ENCODE measurements around the gene PCCB. TPM values are rescaled to one million over a fixed set of nuclear protein-coding genes. Genes with fewer than 3 reads are reported as not detected.
"Not testable (repeated sequence)": the region's sequence is repeated elsewhere in the genome, so short reads cannot be mapped to it uniquely, and the experiment has no call there.

Gene PCCB
- total and polyA plus RNA-seq, 9 donors = 23.5 to 33.5 (median 29.8) TPM

GRCh38 chr3:136258199-136258598 lies 8.1 kb downstream of the PCCB start:
- WGBS (ENCODE audit: insufficient coverage) = 94% methylated on average over 2 of the region's 2 CpGs
- H3K27me3 ChIP-seq (ENCODE audit: control insufficient read depth, insufficient read depth, low read length) = no peaks in the 10 kb centered on the region
- H3K9me3 ChIP-seq (replicated peaks; ENCODE audit: control insufficient read depth, low read depth, low read length) = no peaks in the 10 kb centered on the region
- H3K27ac ChIP-seq (ENCODE audit: low read length) = no peak overlapping the region
- H3K4me3 ChIP-seq (ENCODE audit: low read length) = no peak overlapping the region
- H3K4me1 ChIP-seq (ENCODE audit: control insufficient read depth, insufficient read depth, low read length) = no peaks in the 10 kb centered on the region
- no peak for DNase-seq
- peaks cover 45% of the 10 kb centered on the region for H3K36me3 ChIP-seq (ENCODE audit: control insufficient read depth, insufficient read depth, low read length)

DNA sequence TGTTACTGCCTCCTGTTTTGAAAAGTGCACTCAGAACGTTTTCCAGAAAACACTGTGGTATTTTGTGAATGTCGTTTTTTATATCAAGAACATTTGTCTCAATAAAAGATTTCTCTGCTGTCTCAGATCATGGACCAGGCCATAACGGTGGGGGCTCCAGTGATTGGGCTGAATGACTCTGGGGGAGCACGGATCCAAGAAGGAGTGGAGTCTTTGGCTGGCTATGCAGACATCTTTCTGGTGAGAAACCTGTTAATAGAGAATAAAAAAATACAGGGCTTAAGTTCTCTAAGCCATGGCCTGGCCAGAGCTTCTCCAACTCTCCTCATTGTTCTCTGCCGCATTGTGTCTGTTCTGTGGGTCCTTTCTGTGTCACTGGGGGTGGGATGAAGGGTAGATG lies 11.7 kb downstream of the PCCB start:
- H3K27me3 ChIP-seq (ENCODE audit: control insufficient read depth, insufficient read depth, low read length) = no peaks in the 10 kb centered on the region
- no peaks in the 10 kb centered on the region for H3K9me3 ChIP-seq (replicated peaks; ENCODE audit: control insufficient read depth, low read depth, low read length)
- DNase-seq = no peak
- no peaks in the 10 kb centered on the region for H3K4me1 ChIP-seq (ENCODE audit: control insufficient read depth, insufficient read depth, low read length)
- H3K4me3 ChIP-seq (ENCODE audit: low read length) = no peak overlapping the region
- H3K27ac ChIP-seq (ENCODE audit: low read length) = no peak overlapping the region
- peaks cover 33% of the 10 kb centered on the region for H3K36me3 ChIP-seq (ENCODE audit: control insufficient read depth, insufficient read depth, low read length)
- 65% methylated on average over 2 of the region's 5 CpGs for WGBS (ENCODE audit: insufficient coverage)

DNA sequence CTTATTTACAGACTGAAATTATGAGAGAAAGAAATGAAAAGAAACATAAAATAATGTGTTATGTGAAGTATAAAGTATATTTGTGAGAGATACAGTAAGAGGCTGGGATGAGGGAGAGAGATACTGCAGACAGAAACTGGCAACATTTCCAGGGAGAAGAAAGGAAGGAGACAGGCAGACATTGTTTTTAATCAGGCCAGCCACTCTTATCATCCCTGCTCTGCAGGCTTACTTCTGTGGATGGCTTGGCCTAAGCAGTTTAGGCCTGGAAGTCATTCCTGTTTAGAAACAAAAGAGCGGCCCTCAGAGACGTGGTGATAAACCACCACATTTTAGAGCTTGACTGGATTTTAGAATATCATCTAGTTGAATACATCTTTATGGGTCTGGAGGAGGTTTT lies 12.4 kb downstream of the PCCB start:
- Histone ChIP-seq H3K36me3 (ENCODE audit: control insufficient read depth, insufficient read depth, low read length) (peaks cover 32% of the 10 kb centered on the region), H3K27me3 (ENCODE audit: control insufficient read depth, insufficient read depth, low read length) (no peaks in the 10 kb centered on the region), H3K27ac (ENCODE audit: low read length) (no peak overlapping the region), H3K9me3 (replicated peaks; ENCODE audit: control insufficient read depth, low read depth, low read length) (no peaks in the 10 kb centered on the region), H3K4me1 (ENCODE audit: control insufficient read depth, insufficient read depth, low read length) (no peaks in the 10 kb centered on the region), H3K4me3 (ENCODE audit: low read length) (no peak overlapping the region)
- no CpG with 5 or more reads among the region's 2 CpGs for WGBS (ENCODE audit: insufficient coverage)
- no peak for DNase-seq

DNA sequence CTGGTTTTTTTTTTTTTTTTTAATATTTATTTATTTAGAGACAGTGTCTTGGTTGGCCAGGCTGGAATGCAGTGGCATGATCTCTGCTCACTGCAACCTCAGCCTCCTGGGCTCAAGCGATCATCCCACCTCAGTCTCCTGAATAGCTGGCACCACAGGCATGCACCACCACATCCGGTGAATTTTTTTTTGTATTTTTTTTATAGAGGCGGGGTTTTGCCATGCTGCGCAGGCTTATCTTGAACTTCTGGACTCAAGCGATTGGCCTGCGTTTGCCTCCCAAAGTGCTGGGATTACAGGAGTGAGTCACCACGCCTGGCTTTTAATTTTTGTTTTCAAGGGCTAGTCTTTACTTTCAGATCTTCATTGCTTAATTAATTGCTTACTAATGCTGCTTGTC lies 13.1 kb downstream of the PCCB start:
- peaks cover 30% of the 10 kb centered on the region for H3K36me3 ChIP-seq (ENCODE audit: control insufficient read depth, insufficient read depth, low read length)
- H3K4me1 ChIP-seq (ENCODE audit: control insufficient read depth, insufficient read depth, low read length) = no peaks in the 10 kb centered on the region
- no peak for DNase-seq
- H3K9me3 ChIP-seq (replicated peaks; ENCODE audit: control insufficient read depth, low read depth, low read length) = no peaks in the 10 kb centered on the region
- H3K27me3 ChIP-seq (ENCODE audit: control insufficient read depth, insufficient read depth, low read length) = no peaks in the 10 kb centered on the region
- H3K4me3 ChIP-seq (ENCODE audit: low read length) = no peak overlapping the region
- H3K27ac ChIP-seq (ENCODE audit: low read length) = no peak overlapping the region
- WGBS (ENCODE audit: insufficient coverage) = 95% methylated on average over 4 of the region's 7 CpGs

DNA sequence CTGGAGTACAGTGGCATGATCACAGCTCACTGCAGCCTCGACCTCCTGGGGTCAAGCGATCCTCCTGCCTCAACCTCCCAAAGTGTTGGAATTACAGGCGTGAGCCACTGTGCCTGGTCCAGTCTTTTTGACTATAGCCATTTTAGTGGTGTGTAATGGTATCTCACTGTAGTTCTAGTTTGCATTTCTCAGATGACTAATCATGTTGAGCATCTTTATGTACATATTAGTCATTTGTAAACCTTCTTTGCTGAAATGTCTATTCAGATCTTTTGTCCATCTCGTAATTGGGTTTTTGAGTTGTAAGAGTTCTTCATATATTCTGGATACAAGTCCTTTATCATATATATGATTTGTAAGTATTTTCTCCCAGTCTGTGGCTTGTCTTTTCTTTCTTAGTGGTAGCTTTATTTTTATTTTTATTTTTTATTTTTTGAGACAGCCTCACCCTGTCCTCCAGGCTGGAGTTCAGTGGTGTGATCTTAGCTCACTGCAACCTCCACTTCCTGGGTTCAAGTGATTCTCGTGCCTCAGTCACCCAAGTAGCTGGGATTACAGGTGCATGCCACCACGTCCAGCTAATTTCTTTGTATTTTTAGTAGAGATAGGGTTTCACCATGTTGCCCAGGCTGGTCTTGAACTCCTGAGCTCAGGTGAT lies 16.5 kb downstream of the PCCB start:
- peaks cover 24% of the 10 kb centered on the region for H3K36me3 ChIP-seq (ENCODE audit: control insufficient read depth, insufficient read depth, low read length)
- not testable (repeated sequence) for H3K27ac ChIP-seq (ENCODE audit: low read length); H3K9me3 ChIP-seq (replicated peaks; ENCODE audit: control insufficient read depth, low read depth, low read length); H3K27me3 ChIP-seq (ENCODE audit: control insufficient read depth, insufficient read depth, low read length); H3K4me3 ChIP-seq (ENCODE audit: low read length); DNase-seq; H3K4me1 ChIP-seq (ENCODE audit: control insufficient read depth, insufficient read depth, low read length)
- no CpG with 5 or more reads among the region's 6 CpGs for WGBS (ENCODE audit: insufficient coverage)

DNA sequence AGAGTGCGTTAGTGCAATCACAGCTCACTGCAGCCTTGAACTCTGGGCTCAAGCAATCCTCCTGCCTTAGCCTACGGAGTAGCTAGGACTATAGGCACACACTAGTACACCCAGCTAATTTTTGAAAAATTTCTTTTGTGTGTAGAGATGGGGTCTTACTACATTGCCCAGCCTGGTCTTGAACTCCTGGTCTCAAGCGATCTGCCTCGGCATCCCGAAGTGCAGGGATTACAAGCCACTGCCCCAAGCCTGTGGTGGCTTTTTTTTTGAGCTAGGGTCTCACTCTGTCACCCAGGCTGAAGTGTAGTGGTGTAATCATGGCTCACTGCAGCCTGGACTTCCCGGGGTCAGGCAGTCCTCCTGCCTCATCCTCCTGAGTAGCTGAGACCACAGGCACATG lies 17.1 kb downstream of the PCCB start:
- Histone ChIP-seq H3K27me3 (ENCODE audit: control insufficient read depth, insufficient read depth, low read length) (no peaks in the 10 kb centered on the region), H3K4me1 (ENCODE audit: control insufficient read depth, insufficient read depth, low read length) (no peaks in the 10 kb centered on the region), H3K9me3 (replicated peaks; ENCODE audit: control insufficient read depth, low read depth, low read length) (no peaks in the 10 kb centered on the region), H3K4me3 (ENCODE audit: low read length) (no peak overlapping the region), H3K36me3 (ENCODE audit: control insufficient read depth, insufficient read depth, low read length) (peaks cover 20% of the 10 kb centered on the region), H3K27ac (ENCODE audit: low read length) (no peak overlapping the region)
- WGBS (ENCODE audit: insufficient coverage) = 100% methylated on average over 2 of the region's 6 CpGs
- no peak for DNase-seq

- Histone ChIP-seq H3K36me3 (ENCODE audit: control insufficient read depth, insufficient read depth, low read length) (peaks cover 14% of the 10 kb centered on the region), H3K4me1 (ENCODE audit: control insufficient read depth, insufficient read depth, low read length) (no peaks in the 10 kb centered on the region), H3K9me3 (replicated peaks; ENCODE audit: control insufficient read depth, low read depth, low read length) (no peaks in the 10 kb centered on the region), H3K4me3 (ENCODE audit: low read length) (no peak overlapping the region), H3K27ac (ENCODE audit: low read length) (no peak overlapping the region), H3K27me3 (ENCODE audit: control insufficient read depth, insufficient read depth, low read length) (no peaks in the 10 kb centered on the region)
- WGBS (ENCODE audit: insufficient coverage) = 100% methylated on average over 1 of the region's 5 CpGs
- no peak for DNase-seq
These were observed 20.0 kb downstream of the PCCB start for GRCh38 chr3:136270179-136270578.

GRCh38 chr3:136271626-136272025 lies 21.5 kb downstream of the PCCB start:
- H3K27ac ChIP-seq (ENCODE audit: low read length); DNase-seq; H3K9me3 ChIP-seq (replicated peaks; ENCODE audit: control insufficient read depth, low read depth, low read length); H3K4me3 ChIP-seq (ENCODE audit: low read length); H3K27me3 ChIP-seq (ENCODE audit: control insufficient read depth, insufficient read depth, low read length); H3K4me1 ChIP-seq (ENCODE audit: control insufficient read depth, insufficient read depth, low read length): not testable (repeated sequence)
- WGBS (ENCODE audit: insufficient coverage) = no CpG with 5 or more reads among the region's 2 CpGs
- H3K36me3 ChIP-seq (ENCODE audit: control insufficient read depth, insufficient read depth, low read length) = peaks cover 15% of the 10 kb centered on the region

GRCh38 chr3:136276049-136276755 lies 26.1 kb downstream of the PCCB start:
- no peak overlapping the region for H3K27ac ChIP-seq (ENCODE audit: low read length)
- 100% methylated on average over 1 of the region's 4 CpGs for WGBS (ENCODE audit: insufficient coverage)
- DNase-seq = no peak

GRCh38 chr3:136277115-136277514 lies 27.0 kb downstream of the PCCB start:
- no peak for DNase-seq
- no peak overlapping the region for H3K27ac ChIP-seq (ENCODE audit: low read length)
- no peak overlapping the region for H3K4me3 ChIP-seq (ENCODE audit: low read length)
- H3K36me3 ChIP-seq (ENCODE audit: control insufficient read depth, insufficient read depth, low read length) = peaks cover 20% of the 10 kb centered on the region
- H3K4me1 ChIP-seq (ENCODE audit: control insufficient read depth, insufficient read depth, low read length) = no peaks in the 10 kb centered on the region
- 82% methylated on average over 4 of the region's 5 CpGs for WGBS (ENCODE audit: insufficient coverage)
- H3K27me3 ChIP-seq (ENCODE audit: control insufficient read depth, insufficient read depth, low read length) = no peaks in the 10 kb centered on the region
- peaks cover 19% of the 10 kb centered on the region for H3K9me3 ChIP-seq (replicated peaks; ENCODE audit: control insufficient read depth, low read depth, low read length)

More at GRCh38 chr3:136276049-136276755, 26.1 kb downstream of the PCCB start:
- H3K9me3 ChIP-seq (replicated peaks; ENCODE audit: control insufficient read depth, low read depth, low read length) = peaks cover 19% of the 10 kb centered on the region
- H3K4me3 ChIP-seq (ENCODE audit: low read length) = no peak overlapping the region
- no peaks in the 10 kb centered on the region for H3K27me3 ChIP-seq (ENCODE audit: control insufficient read depth, insufficient read depth, low read length)
- H3K4me1 ChIP-seq (ENCODE audit: control insufficient read depth, insufficient read depth, low read length) = no peaks in the 10 kb centered on the region
- H3K36me3 ChIP-seq (ENCODE audit: control insufficient read depth, insufficient read depth, low read length) = peaks cover 17% of the 10 kb centered on the region
